ENCODE results near the gene ELOVL7. TPM values are rescaled to one million over a fixed set of nuclear protein-coding genes. Genes with fewer than 3 reads are reported as not detected.

ELOVL7 gene
- total RNA-seq, 2 experiments from 2014 or later: 0.57 to 0.97 TPM

DNA sequence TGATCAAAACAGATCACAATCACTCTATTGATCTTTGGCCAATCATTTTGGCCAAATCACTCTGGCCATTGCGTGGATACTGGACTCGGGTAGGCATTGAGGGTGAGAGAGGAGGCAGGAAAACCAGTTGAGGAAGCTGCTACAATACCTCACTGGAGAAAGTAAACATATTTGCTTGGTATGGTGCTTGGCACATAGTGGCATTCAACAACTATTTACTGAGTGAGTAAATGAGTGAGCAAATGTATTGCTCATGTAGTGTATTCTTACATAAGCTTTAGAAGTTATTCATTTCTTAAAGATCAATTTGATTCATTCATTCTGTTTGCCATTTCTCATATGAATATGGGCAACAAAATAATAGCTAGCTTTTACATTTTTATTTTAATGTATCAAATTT, 140.1 kb downstream of the ELOVL7 start:
- Mint-ChIP-seq H3K4me1 (peaks cover 9% of the 10 kb centered on the region), H3K27ac (no peak overlapping the region), H3K27me3 (peaks cover 13% of the 10 kb centered on the region), H3K4me3 (no peak overlapping the region), H3K9me3 (no peaks in the 10 kb centered on the region), H3K36me3 (no peaks in the 10 kb centered on the region)
- POLR2A ChIA-PET: no interaction called here
- DNase-seq: no peak
- no peak for ATAC-seq (ENCODE audit: low read depth)

Other genes starting within 250 kb of the ELOVL7 start
- 10 to 100 TPM; 27.1 to 30.0 TPM for gene DEPDC1B, start 144.1 kb downstream of the ELOVL7 start, total RNA-seq
- 10 to 100 TPM in 1 of 2 experiments, 1 to 10 TPM in 1; 8.8 to 10.5 TPM for gene ERCC8, start 100.8 kb upstream of the ELOVL7 start, total RNA-seq
- gene NDUFAF2, start 100.9 kb upstream of the ELOVL7 start, total RNA-seq: 10 to 100 TPM; 16.2 to 18.5 TPM